ENCODE results near the gene KLHL22.
"Not testable (repeated sequence)": the region's sequence is repeated elsewhere in the genome, so short reads cannot be mapped to it uniquely, and the experiment has no call there.

Gene KLHL22

DNA sequence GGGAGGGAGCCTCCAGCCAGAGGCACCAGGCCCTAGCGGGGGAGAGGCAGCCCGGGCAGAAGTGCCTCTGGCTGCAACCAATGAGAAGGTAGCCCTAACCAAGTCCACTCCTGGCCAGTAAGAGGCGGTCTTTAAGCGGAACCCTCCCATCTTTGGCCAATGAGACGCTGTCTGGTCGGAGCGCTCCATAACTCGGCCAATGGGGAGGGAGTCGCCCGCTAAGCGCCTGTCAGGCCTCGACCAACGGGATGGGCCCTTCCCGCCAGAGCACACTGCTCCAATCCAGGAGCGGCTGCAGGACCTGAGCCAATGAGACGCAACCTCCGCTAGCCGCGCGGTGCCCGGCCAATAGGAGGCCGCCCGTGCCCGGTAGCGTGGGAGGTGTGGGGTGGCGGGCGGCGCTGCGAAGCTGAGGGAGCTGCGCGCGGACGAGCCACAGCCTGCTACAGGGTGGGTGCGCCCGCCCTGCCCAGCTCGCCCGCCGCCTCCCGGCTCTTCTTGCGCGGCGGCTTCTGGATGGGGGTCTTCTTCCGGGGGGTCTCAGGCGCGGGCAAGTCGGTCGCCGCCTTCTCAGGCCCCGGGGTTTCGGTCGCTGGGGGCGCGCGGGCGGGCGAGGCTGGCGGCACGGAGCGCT lies 70.5 kb downstream of the KLHL22 start:
- Mint-ChIP-seq H3K4me3 (no peak overlapping the region), H3K27me3 (peaks cover 27% of the 10 kb centered on the region), H3K27ac (no peak overlapping the region), H3K9me3 (no peaks in the 10 kb centered on the region), H3K4me1 (ENCODE audit: low read depth) (peaks cover 10% of the 10 kb centered on the region), H3K36me3 (ENCODE audit: low read depth) (no peaks in the 10 kb centered on the region)

DNA sequence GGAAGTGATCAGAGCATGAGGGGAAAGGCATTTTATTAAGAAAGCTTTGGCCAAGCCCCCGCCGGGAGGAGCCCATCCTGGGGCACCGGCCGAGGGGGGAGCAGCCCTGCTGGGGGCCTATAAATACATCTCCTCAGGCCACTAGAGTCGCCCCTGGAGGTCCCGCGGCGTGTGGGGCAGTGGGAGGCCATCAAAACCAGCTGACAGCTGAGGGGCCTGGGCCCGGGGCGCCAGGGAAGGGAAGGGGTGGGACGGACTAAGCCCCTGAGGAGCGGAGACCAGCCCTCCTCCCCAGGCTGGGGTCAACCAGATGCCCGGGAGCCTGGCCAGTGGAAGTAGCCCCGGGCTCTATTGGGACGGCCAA lies 71.0 kb downstream of the KLHL22 start:
- Mint-ChIP-seq H3K4me1 (ENCODE audit: low read depth) (peaks cover 8% of the 10 kb centered on the region), H3K36me3 (ENCODE audit: low read depth) (no peaks in the 10 kb centered on the region), H3K4me3 (no peak overlapping the region), H3K27ac (no peak overlapping the region), H3K27me3 (peaks cover 27% of the 10 kb centered on the region), H3K9me3 (no peaks in the 10 kb centered on the region)

DNA sequence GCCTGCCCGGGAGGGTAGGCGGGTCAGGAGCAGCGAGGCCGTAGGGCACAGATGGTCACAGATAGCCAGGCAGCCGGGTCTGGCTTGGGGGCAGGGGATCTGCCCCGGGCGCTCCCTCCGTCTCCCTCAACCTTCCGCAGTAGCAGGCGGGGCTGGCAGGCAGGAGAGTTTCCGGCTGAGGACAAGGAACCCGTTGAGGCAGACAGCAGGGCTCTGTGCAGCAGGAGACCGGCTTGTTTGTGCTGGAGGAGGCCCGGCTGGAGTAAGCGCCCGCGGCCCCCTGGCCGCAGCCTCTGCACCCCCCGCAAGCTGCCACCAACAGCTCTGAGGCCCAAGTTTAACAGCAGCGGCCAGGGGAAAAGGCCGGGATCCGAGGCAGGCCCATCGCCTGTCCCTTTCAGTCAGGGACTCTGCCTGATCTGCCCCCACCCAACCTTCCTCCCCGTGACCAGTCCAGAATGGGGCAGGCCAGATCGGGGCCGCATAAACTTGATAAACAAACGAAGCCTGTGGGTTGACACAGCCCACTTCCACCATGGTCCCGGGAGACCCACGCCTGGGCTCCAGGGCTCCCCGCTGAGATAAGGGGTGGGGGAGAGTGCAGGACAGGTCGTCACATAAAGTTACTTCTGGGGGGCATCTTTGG lies 71.6 kb downstream of the KLHL22 start:
- H3K36me3 Mint-ChIP-seq (ENCODE audit: low read depth), result no peaks in the 10 kb centered on the region
- H3K4me3 Mint-ChIP-seq, result no peak overlapping the region
- H3K4me1 Mint-ChIP-seq (ENCODE audit: low read depth), result peaks cover 4% of the 10 kb centered on the region
- no peak overlapping the region for H3K27ac Mint-ChIP-seq
- peaks cover 24% of the 10 kb centered on the region for H3K27me3 Mint-ChIP-seq
- H3K9me3 Mint-ChIP-seq, result no peaks in the 10 kb centered on the region

DNA sequence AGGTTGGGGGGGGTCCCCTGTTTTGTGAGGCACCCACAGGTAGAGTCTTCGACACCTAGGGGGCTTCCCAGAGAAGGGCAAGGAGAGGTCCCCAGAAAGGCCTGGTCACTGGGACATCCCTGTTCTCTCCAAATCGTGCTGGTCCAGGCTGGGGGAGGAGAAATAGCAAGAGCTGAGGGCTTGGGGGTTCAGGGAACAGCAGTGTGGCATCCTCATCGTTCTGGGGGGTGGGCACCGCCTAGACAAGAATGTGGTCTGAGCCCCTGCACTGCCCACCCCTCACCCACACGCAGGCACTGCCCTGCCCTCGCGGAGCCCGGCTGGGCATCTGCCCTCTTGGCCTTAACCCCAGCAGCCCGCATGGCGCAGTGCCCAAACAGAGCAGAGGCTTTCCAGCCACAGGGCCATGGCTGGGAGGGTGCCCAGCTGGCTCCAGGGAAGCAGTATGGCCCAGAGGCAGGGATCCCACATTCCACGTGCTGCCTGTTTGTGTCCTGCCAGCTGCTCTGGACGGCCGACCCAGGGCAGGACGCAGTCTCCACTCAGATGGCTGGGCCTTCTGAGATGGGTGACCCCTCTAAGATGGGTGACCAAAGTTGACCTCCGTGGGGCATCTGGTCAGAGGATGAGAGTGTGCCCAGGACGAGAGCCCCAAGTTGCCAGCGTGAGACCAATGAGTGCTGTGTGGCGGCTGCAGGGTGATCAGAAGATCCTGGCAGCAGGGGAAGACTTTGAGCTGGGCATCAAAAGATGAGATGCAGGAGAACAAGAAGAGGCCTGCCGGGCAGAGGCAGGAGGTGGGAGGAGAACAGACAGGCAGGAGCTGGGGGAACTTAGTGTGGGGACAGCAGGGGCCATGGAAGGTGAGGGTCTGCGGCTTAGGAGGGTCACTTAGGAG lies 72.3 kb downstream of the KLHL22 start:
- Mint-ChIP-seq H3K4me3 (no peak overlapping the region), H3K9me3 (no peaks in the 10 kb centered on the region), H3K27ac (no peak overlapping the region), H3K36me3 (ENCODE audit: low read depth) (no peaks in the 10 kb centered on the region), H3K4me1 (ENCODE audit: low read depth) (no peaks in the 10 kb centered on the region), H3K27me3 (peaks cover 21% of the 10 kb centered on the region)

DNA sequence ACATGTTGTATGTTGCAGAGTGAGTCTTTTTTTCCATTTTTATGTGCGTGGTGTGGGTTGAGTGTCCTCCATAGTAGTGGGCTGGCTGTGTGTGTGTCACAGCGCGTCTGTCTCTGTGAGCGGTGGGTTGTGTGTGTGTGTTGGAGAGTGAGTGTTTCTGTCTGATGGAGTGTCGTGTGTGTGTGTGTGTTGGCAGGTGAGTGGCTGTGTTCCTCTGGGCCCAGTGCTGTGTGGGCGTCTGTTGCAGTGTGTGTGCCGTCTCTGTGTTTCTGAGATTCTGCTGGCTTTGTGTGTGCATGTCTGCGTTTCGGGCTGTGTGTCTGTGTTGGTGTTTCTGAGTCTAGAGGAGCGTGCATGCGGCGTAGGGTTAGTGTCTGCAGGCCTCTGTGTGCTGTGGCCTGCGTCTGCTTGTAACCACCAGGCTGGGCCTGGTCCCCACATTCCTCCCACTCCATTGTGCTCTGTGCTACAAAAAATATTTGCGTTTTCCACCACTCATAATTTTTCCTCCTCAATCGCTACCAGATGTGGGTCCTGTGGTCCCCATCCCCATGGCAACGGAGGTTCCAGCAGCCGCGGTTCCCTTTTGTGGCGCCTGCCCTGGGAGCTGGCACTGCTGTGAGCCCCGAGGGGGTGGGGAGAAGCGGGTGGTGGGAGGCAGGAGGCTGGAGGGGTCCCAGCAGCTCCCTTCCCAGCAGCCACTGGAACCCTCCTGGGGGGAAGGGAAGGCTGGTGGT lies 73.2 kb downstream of the KLHL22 start:
- Mint-ChIP-seq H3K36me3 (ENCODE audit: low read depth) (no peaks in the 10 kb centered on the region), H3K4me3 (no peak overlapping the region), H3K4me1 (ENCODE audit: low read depth) (no peaks in the 10 kb centered on the region), H3K27ac (no peak overlapping the region), H3K9me3 (no peaks in the 10 kb centered on the region), H3K27me3 (peaks cover 18% of the 10 kb centered on the region)

DNA sequence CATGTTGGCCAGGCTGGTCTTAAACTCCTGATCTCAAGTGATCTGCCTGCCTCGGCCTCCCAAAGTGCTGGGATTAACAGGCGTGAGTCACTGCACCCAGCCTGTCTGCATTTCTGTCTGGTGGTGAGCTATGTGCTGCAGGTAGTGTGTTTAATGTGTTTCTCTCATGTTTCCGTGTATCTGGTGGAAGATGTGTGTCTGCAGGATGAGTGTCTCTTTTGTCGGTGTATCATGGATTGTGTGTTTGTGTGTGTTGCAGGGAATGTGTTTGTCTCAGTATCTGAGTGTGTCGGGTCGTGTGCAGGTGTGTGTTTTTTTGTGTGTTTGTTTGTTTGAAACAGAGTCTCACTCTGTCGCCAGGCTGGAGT lies 74.1 kb downstream of the KLHL22 start:
- Mint-ChIP-seq H3K4me1 (ENCODE audit: low read depth) (no peaks in the 10 kb centered on the region), H3K9me3 (no peaks in the 10 kb centered on the region), H3K4me3 (no peak overlapping the region), H3K36me3 (ENCODE audit: low read depth) (no peaks in the 10 kb centered on the region), H3K27me3 (peaks cover 11% of the 10 kb centered on the region), H3K27ac (no peak overlapping the region)

DNA sequence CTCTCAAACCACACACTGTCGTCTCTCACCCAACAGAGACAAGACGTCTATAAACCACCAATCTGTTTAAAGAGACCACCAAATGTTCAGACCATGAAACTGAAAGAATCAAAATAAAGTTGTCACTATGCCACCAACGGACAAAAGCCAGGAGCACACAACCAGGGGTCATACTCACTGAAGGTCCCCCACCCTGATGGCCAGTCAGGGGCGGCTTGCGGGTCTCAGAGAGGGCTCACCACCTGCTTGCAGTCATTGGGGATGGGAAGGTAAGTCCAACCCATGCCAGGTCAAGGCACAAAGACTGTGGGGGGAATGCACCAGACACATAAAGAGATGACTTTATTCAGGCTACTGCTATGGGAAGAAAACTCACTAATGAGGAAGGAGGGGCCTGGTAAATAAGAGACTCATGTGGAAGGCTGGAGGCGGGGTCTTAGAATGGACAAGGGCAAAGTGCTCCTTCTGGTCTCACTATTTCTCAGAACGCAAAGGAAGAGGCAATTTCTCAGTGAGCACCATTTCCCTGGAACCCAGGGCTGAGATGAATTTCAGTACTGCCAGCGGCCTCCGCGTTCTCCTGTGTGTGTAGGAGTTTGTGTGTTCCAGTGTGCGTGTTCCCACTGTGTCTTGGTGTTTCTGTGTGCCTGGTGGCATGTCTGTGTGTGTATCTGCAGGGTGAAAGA lies 75.3 kb downstream of the KLHL22 start:
- no peaks in the 10 kb centered on the region for H3K9me3 Mint-ChIP-seq
- H3K27me3 Mint-ChIP-seq, result peaks cover 7% of the 10 kb centered on the region
- H3K27ac Mint-ChIP-seq, result no peak overlapping the region
- H3K4me3 Mint-ChIP-seq, result no peak overlapping the region
- no peaks in the 10 kb centered on the region for H3K4me1 Mint-ChIP-seq (ENCODE audit: low read depth)
- no peaks in the 10 kb centered on the region for H3K36me3 Mint-ChIP-seq (ENCODE audit: low read depth)

DNA sequence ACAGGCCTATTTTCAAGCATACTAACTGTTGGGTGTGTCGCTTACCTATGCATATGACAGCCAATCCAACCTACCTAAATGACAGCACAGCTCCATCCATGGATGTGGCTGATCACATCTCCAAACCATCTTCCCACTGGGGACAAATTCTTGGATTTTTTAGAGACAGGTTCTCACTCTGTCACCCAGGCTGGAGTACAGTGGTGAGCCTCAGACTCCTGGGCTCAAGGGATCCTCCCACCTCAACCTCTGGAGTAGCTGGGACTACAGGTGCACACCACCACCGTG lies 76.0 kb downstream of the KLHL22 start:
- Mint-ChIP-seq H3K9me3 (no peaks in the 10 kb centered on the region), H3K27ac (no peak overlapping the region), H3K4me3 (no peak overlapping the region), H3K27me3 (peaks cover 7% of the 10 kb centered on the region), H3K4me1 (ENCODE audit: low read depth) (no peaks in the 10 kb centered on the region), H3K36me3 (ENCODE audit: low read depth) (no peaks in the 10 kb centered on the region)

DNA sequence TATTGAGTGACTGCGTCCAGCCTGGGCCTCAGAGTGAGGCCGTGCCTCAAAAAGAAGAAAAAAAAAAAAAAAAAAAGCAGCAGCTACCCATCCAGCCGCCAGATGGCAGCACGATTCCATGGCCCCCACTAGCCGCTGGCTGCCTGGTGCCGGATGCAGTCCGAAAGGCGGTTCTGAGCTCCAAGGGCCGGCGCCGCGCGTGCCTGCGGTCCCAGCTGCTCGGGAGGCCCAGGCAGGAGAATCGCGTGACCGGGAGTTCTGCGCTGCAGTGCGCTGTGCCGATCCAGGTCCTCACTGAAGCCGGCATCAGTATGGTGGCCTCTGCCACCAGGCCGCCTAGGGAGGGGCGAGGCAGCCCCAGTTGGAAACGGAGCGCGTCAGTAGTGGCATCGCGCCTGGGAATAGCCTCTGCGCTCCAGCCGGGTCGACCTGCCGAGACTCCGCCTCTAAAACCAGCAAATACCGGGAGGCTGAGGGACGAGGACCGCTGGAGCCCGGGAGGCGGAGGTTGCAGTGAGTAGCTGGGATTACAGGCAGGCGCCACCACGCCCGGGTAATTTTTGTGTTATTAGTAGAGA lies 77.3 kb downstream of the KLHL22 start:
- H3K27ac Mint-ChIP-seq, result no peak overlapping the region

DNA sequence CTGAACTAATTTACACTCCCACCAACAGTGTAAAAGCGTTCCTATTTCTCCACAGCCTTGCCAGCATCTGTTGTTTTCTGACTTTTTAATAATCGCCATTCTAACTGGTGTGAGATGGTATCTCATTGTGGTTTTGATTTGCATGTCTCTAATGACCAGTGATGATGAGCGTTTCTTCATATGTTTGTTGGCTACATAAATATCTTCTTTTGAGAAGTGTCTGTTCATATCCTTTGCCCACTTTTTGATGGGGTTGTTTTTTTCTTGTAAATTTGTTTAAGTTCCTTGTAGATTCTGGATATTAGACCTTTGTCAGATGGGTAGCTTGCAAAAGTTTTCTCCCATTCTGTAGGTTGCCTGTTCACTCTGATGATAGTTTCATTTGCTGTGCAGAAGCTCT lies 79.9 kb downstream of the KLHL22 start:
- not testable (repeated sequence) for H3K9me3 Mint-ChIP-seq, H3K27ac Mint-ChIP-seq

More for the DNA sequence above, 77.3 kb downstream of the KLHL22 start:
- Mint-ChIP-seq H3K4me1 (ENCODE audit: low read depth) (no peaks in the 10 kb centered on the region), H3K9me3 (no peaks in the 10 kb centered on the region), H3K27me3 (no peaks in the 10 kb centered on the region), H3K36me3 (ENCODE audit: low read depth) (no peaks in the 10 kb centered on the region), H3K4me3 (no peak overlapping the region)

DNA sequence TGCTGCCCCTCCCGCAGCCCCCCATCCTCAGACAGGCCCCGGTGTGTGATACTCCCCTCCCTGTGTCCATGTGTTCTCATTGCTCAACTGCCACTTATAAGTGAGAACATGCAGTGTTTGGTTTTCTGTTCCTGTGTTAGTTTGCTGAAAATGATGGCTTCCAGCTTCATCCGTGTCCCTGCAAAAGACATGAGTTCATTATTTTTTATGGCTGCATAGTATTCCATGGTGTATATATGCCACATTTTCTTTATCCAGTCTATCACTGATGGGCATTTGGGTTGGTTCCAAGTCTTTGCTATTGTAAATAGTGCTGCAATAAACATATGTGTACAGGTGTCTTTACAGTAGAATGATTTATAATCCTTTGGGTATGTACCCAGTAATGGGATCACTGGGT lies 80.4 kb downstream of the KLHL22 start:
- H3K9me3 Mint-ChIP-seq; H3K4me1 Mint-ChIP-seq (ENCODE audit: low read depth); H3K4me3 Mint-ChIP-seq; H3K36me3 Mint-ChIP-seq (ENCODE audit: low read depth); H3K27me3 Mint-ChIP-seq; H3K27ac Mint-ChIP-seq: not testable (repeated sequence)

More for the DNA sequence above, 79.9 kb downstream of the KLHL22 start:
- H3K4me3 Mint-ChIP-seq; H3K36me3 Mint-ChIP-seq (ENCODE audit: low read depth); H3K27me3 Mint-ChIP-seq; H3K4me1 Mint-ChIP-seq (ENCODE audit: low read depth): not testable (repeated sequence)

DNA sequence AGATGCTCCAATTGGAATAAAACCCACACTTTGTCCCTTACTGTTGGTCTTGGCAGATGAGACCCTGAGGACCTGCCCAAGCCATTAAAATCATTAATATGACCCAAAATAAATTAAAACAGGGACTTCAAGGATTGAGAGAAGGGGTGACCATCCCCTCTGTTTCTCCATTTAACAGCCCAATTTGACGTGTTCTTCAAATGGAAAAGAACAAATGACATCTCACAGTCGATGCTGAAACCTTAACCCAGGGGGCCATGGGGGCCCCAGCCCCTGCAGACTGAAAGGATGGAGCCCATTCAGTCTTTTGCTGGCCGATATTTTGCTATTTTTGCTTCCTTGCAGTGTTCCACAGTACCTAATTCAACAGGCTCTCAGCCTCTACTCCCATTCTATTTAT lies 81.1 kb downstream of the KLHL22 start:
- no peaks in the 10 kb centered on the region for H3K27me3 Mint-ChIP-seq
- no peak overlapping the region for H3K27ac Mint-ChIP-seq
- no peaks in the 10 kb centered on the region for H3K9me3 Mint-ChIP-seq
- no peaks in the 10 kb centered on the region for H3K36me3 Mint-ChIP-seq (ENCODE audit: low read depth)
- H3K4me1 Mint-ChIP-seq (ENCODE audit: low read depth), result no peaks in the 10 kb centered on the region
- H3K4me3 Mint-ChIP-seq, result no peak overlapping the region

DNA sequence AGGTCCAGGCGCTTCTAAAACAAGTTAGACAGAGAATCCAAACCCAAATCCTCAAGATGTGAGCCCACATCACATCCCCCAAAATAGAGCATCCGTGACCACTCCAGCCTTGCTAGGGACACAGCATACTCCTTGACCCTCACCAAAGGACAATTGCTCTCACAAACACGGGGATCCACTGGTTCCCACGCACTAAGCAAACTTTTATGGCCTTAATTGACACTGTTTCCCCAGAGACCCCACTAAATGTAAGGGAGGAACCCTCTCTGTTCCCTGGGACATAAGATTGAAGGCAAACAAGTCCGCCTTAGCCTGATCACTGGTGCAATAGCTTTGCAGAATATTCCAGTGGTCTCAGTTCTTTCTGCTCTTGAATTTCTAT lies 81.5 kb downstream of the KLHL22 start:
- H3K4me3 Mint-ChIP-seq, result no peak overlapping the region
- no peak overlapping the region for H3K27ac Mint-ChIP-seq
- H3K36me3 Mint-ChIP-seq (ENCODE audit: low read depth), result no peaks in the 10 kb centered on the region
- no peaks in the 10 kb centered on the region for H3K9me3 Mint-ChIP-seq
- no peaks in the 10 kb centered on the region for H3K4me1 Mint-ChIP-seq (ENCODE audit: low read depth)
- H3K27me3 Mint-ChIP-seq, result no peaks in the 10 kb centered on the region

DNA sequence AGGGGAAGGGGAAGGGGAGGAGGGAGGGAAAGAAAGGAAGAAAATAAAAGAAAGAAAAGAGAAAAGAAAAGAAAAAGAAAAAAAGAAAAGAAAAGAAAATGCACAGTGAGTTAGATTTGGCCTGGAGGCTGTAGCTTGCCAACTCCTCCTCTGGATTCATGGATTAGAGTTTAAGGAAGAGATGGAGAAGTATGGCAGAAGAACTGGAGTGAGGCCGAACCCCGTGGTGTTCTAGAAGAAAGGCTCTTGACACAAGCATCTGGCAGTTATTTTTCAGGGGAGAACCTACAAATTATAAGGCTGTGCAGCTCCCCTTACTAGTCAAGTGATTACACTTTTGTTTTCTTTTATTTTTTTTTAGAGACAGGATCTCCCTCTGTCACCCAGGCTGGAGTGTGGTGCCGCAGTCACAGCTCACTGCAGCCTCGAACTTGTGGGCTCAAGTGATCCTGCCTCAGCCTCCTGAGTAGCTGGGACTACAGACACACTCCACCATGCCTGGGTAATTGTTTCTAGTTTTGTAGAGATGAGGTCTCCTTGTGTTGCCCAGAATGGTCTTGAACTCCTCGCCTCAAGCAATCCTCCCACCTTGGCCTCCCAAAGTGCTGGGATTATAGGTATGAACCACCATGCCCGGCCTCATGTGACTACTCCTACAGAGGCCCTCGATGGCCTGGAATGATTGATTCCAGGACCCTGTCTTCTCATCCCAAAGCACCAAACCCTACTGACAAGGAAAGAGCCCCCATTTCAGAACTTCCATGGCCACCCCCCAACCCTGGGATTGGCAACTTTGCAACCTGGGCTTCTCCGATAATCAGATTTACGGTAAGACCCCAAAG lies 82.2 kb downstream of the KLHL22 start:
- Mint-ChIP-seq H3K27me3 (no peaks in the 10 kb centered on the region), H3K4me3 (no peak overlapping the region), H3K36me3 (ENCODE audit: low read depth) (no peaks in the 10 kb centered on the region), H3K27ac (no peak overlapping the region), H3K9me3 (no peaks in the 10 kb centered on the region), H3K4me1 (ENCODE audit: low read depth) (no peaks in the 10 kb centered on the region)

Data from stimulated activated naive CD8-positive, alpha-beta T cell treated with anti-CD3 and anti-CD28 coated beads, Interleukin-15, Interleukin-2, amounts not matched to agents 100 ng/mL and 50 ng/mL, for 24 hours (primary cell).